WERI-Rb-1 (cell line): Measurements from ENCODE around the gene ZNF891.

Experiments
- DNase-seq: peaks from one replicate; pipeline ENCODE4 v3.0.0-alpha.2; 2020
- H3K27ac ChIP-seq: fragments of 250-450 bp; sonication (Bioruptor Pico); 2 replicates; pipeline ENCODE4 v1.5.1; 2020; ENCODE audit warnings: mild to moderate bottlenecking, moderate library complexity
- H3K27me3 ChIP-seq: fragments of 250-450 bp; sonication (Bioruptor Pico); 2 replicates; pipeline ENCODE4 v1.5.1; 2021; ENCODE audit warnings: mild to moderate bottlenecking, low read depth, moderate library complexity; ENCODE audit not compliant: insufficient read depth, severe bottlenecking
- H3K36me3 ChIP-seq: fragments of 250-450 bp; sonication (Bioruptor Pico); 2 replicates; pipeline ENCODE4 v1.5.1; 2020; ENCODE audit warnings: mild to moderate bottlenecking, moderate library complexity
- H3K4me3 ChIP-seq: 2 replicates; pipeline ENCODE4 v1.5.1; 2011; ENCODE audit warnings: low read depth, mild to moderate bottlenecking, control low read depth, low read length
- H3K9me3 ChIP-seq: fragments of 250-450 bp; sonication (Bioruptor Pico); 2 replicates; pipeline ENCODE4 v1.5.1; 2021; ENCODE audit warnings: mild to moderate bottlenecking, moderate library complexity; ENCODE audit not compliant: severe bottlenecking
- TF ChIP-seq, protein P1 (sequence below): IDR thresholded peaks from 2 replicates; pipeline ENCODE4 v1.5.1; 2011; ENCODE audit warnings: low read depth, mild to moderate bottlenecking, control low read depth, inconsistent platforms, low read length

The ZNF891 gene

GRCh38 chr12:133145981-133146380 lies 15.9 kb upstream of the ZNF891 start:
- Histone ChIP-seq H3K36me3 (peaks cover 86% of the 10 kb centered on the region), H3K9me3 (peaks cover 35% of the 10 kb centered on the region)

DNA sequence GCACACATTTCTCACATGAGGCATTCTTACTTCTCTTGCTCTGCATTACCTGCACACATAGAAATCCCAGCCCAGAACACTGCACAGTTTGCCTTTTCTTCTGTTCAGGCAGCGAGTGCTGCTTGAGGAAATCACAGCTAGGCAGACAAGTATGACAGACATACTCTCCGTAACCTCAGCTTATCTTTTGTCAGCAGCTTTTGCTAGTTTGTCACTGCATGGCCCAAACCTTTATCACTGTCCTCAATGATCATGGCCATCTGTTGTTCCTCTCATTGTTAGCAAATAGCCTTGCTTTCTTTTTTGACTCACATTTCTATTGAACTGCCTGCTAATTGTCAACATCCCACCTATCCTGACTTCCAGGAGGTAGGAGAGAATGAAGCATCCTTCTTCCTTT lies 5.7 kb upstream of the ZNF891 start:
- H3K9me3 ChIP-seq: peaks cover 23% of the 10 kb centered on the region
- H3K36me3 ChIP-seq: peaks cover 85% of the 10 kb centered on the region
- no peak for DNase-seq
- TF ChIP-seq, protein P1, sequence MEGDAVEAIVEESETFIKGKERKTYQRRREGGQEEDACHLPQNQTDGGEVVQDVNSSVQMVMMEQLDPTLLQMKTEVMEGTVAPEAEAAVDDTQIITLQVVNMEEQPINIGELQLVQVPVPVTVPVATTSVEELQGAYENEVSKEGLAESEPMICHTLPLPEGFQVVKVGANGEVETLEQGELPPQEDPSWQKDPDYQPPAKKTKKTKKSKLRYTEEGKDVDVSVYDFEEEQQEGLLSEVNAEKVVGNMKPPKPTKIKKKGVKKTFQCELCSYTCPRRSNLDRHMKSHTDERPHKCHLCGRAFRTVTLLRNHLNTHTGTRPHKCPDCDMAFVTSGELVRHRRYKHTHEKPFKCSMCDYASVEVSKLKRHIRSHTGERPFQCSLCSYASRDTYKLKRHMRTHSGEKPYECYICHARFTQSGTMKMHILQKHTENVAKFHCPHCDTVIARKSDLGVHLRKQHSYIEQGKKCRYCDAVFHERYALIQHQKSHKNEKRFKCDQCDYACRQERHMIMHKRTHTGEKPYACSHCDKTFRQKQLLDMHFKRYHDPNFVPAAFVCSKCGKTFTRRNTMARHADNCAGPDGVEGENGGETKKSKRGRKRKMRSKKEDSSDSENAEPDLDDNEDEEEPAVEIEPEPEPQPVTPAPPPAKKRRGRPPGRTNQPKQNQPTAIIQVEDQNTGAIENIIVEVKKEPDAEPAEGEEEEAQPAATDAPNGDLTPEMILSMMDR: no peak
- no peaks in the 10 kb centered on the region for H3K27me3 ChIP-seq
- H3K4me3 ChIP-seq: no peak overlapping the region
- no peak overlapping the region for H3K27ac ChIP-seq

More at GRCh38 chr12:133145981-133146380, 15.9 kb upstream of the ZNF891 start:
- no peak for DNase-seq
- Histone ChIP-seq H3K27me3 (no peaks in the 10 kb centered on the region), H3K27ac (no peak overlapping the region), H3K4me3 (no peak overlapping the region)
- TF ChIP-seq, protein P1: no peak

DNA sequence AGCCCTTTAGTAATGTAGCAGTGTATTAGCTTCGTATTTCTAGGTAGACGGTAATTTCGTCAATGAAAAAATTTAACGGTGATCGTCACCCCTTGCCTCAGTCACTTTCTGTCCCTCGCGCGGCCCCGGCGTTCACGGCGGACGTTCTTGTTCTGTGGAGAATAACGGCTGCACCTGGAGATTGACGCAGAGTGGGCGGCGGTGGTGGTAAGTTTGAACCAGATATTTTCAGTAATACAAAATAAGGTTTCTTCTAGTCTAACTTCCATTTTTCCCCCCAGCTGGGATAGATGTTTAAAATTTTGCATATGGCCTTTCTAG lies 694 bp upstream of the ZNF891 start:
- Histone ChIP-seq H3K36me3 (peaks cover 61% of the 10 kb centered on the region), H3K27ac (peak overlapping the region; percentile 91), H3K4me3 (peak overlapping the region; percentile 92), H3K9me3 (peaks cover 30% of the 10 kb centered on the region), H3K27me3 (no peaks in the 10 kb centered on the region)
- TF ChIP-seq, protein P1: no peak
- peak; percentile 33 for DNase-seq

DNA sequence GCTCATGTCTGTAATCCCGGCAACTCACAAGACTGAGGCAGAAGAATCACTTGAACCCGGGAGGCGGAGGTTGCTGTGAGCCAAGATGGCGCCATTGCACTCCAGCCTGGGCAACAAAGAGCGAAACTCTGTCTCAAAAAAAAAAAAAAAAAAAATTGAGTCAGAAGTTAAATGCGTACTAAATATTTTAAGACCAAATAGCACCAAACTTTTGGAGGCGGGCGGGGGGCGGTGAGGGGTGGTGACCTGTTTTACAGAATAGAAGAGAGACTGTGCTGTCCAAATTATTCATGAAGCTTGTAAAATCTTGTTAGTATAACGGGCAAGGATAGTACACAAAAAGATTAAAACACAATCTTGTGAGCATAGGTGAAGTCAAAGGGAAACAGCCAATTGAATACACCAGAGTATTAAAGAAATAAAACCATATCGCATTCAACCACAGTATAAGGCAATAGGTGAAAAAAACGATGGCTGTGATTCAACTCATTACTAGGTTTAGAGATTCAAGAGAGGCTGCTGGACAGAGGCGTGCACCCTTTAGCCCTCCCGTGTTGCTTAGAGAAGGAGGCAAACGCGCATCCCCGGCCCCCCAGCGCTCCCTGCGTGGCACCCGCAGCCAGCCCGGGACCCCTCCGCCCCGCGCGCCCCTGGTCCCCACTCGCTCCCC lies 571 bp downstream of the ZNF891 start:
- Histone ChIP-seq H3K9me3 (peaks cover 40% of the 10 kb centered on the region), H3K36me3 (peaks cover 56% of the 10 kb centered on the region), H3K27me3 (no peaks in the 10 kb centered on the region), H3K4me3 (peak overlapping the region; percentile 92), H3K27ac (peak overlapping the region; percentile 91)
- TF ChIP-seq, protein P1: no peak
- peak; percentile 11 for DNase-seq

DNA sequence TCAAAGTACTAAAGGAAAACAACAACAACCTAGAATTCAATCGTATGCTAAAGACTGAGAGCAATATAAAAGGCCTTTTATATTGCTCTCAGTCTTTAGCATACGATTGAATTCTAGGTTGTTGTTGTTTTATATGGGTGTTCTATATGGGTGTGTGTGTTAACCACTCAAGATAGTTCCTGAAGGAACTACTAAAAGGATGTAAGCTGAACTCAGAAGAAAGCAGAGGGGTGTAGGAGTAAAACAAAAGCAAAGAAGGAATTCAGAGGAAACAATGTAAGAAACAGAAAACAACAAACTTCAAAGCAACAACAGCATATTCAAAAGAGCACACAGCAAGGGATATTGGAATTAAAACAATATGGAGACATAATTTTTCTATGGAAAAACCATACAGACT lies 5.4 kb downstream of the ZNF891 start:
- Histone ChIP-seq H3K4me3 (no peak overlapping the region), H3K9me3 (peaks cover 62% of the 10 kb centered on the region), H3K27me3 (no peaks in the 10 kb centered on the region), H3K27ac (no peak overlapping the region), H3K36me3 (peaks cover 60% of the 10 kb centered on the region)
- no peak for DNase-seq
- TF ChIP-seq, protein P1: no peak
